Renal pelvis (tissue), 4 donors: Measurements from ENCODE around the gene FRY. TPM values are rescaled to one million over a fixed set of nuclear protein-coding genes. Genes with fewer than 3 reads are reported as not detected.

ENCODE experiments used
- DNase-seq: peaks from one replicate; pipeline ENCODE4 v3.0.0-alpha.2; 2013
- polyA plus RNA-seq, 3 donors: library from polyadenylated mRNA; unstranded; fragments of 120-200 nt; gene quantifications; one replicate each; pipeline ENCODE4 v1.2.1, GENCODE V29; 2013; ENCODE audit not compliant: insufficient read length in 3 of 3

FRY gene
- polyA plus RNA-seq, 3 donors = 51.2 to 69.5 (median 64.7) TPM

GRCh38 chr13:32256243-32256642 lies 224.7 kb downstream of the FRY start:
- DNase-seq = no peak

- no peak for DNase-seq
Measured at GRCh38 chr13:32257649-32258048, 226.1 kb downstream of the FRY start.

- DNase-seq = no peak
Measured at GRCh38 chr13:32259116-32259515, 227.5 kb downstream of the FRY start.

GRCh38 chr13:32261567-32261966 lies 230.0 kb downstream of the FRY start:
- DNase-seq = no peak

GRCh38 chr13:32262165-32262564 lies 230.6 kb downstream of the FRY start:
- DNase-seq = no peak

- DNase-seq = no peak
Measured at GRCh38 chr13:32262619-32263018, 231.0 kb downstream of the FRY start.

- no peak for DNase-seq
Measured at GRCh38 chr13:32264407-32264806, 232.8 kb downstream of the FRY start.

- no peak for DNase-seq
Measured at GRCh38 chr13:32265726-32266125, 234.2 kb downstream of the FRY start.

GRCh38 chr13:32266130-32266529 lies 234.6 kb downstream of the FRY start:
- no peak for DNase-seq

GRCh38 chr13:32267836-32268439 lies 236.4 kb downstream of the FRY start:
- DNase-seq = no peak

GRCh38 chr13:32272021-32272683 lies 240.6 kb downstream of the FRY start:
- no peak for DNase-seq

- no peak for DNase-seq
Measured at GRCh38 chr13:32277839-32278238, 246.3 kb downstream of the FRY start.

GRCh38 chr13:32278426-32278825 lies 246.9 kb downstream of the FRY start:
- no peak for DNase-seq

GRCh38 chr13:32281096-32281495 lies 249.5 kb downstream of the FRY start:
- no peak for DNase-seq

- no peak for DNase-seq
Measured at GRCh38 chr13:32282096-32282711, 250.6 kb downstream of the FRY start.

GRCh38 chr13:32284927-32285632 lies 253.5 kb downstream of the FRY start:
- DNase-seq = peak; percentile 60

GRCh38 chr13:32285633-32285965 lies 254.0 kb downstream of the FRY start:
- DNase-seq = no peak

- no peak for DNase-seq
Measured at GRCh38 chr13:32297206-32297605, 265.6 kb downstream of the FRY start.

GRCh38 chr13:32298695-32299094 lies 267.1 kb downstream of the FRY start:
- no peak for DNase-seq

GRCh38 chr13:32299893-32300292 lies 268.3 kb downstream of the FRY start:
- peak; percentile 22 for DNase-seq

- DNase-seq = no peak
Measured at GRCh38 chr13:32300406-32300805, 268.8 kb downstream of the FRY start.

GRCh38 chr13:32300920-32301319 lies 269.3 kb downstream of the FRY start:
- DNase-seq = no peak

GRCh38 chr13:32302461-32302860 lies 270.9 kb downstream of the FRY start:
- no peak for DNase-seq
